H4 (cell line): Measurements from ENCODE around the gene RDH13. TPM values are rescaled to one million over a fixed set of nuclear protein-coding genes. Genes with fewer than 3 reads are reported as not detected.

ENCODE experiments used
- DNase-seq: peaks from one replicate; pipeline ENCODE4 v3.0.0-alpha.2; 2015; ENCODE audit warnings: low spot score
- total RNA-seq: library from RNA; depleted of rRNA; stranded (reverse); fragments of >200 nt; shearing (Covaris generic); gene quantifications from 2 replicates; pipeline ENCODE4 v1.2.3, GENCODE V29; 2014

The RDH13 gene
- total RNA-seq, 1 experiment from 2014 or later, result 18.1 TPM

DNA sequence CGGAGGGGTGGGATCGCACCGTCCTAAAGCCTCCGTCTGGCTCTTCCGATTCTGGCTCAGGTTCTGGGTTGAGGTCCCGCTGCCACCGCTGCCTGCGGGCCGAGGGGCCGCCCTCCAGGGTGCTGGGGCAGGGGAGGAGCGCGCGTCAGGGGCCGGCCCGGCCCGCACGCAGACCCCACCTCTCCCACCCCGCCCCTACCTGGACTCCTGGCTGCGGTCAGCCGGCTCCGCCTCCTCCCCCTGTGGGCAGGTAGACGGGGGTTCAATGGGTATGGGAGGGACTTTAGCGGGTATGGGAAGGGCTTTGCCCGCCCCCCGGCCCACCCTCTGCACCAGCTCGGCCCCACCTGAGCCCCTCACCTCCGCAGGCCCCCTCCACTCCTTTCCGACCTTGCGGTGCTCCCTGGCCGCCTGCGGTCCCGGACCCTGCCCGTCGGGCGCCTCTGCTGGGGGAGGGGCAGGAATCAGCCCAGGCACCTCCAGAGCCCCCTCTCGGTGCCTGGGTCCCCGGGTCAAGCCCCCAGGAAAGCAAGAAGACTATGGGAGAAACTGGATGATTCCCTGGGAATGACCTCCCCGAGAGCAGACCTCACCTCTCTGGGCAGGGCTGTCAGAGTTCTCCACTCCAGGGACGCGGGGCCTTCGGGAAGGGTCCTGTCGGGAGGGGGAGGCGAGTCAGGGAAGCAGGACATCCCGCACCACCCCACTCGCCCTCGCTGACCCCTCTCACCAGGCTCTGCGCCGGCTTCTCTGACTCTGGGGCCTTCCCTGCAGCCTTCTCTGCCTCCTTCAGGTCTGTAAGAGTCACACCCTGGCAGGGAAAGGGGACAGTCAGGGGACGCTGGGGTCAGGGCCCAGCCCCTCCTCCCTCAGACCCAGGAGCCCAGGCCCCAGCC is 29.7 kb upstream of the RDH13 start:
- DNase-seq, result no peak

- no peak for DNase-seq
Observed at GRCh38 chr19:55091955-55092354, 29.0 kb upstream of the RDH13 start.

GRCh38 chr19:55091126-55091910 is 28.4 kb upstream of the RDH13 start:
- no peak for DNase-seq

GRCh38 chr19:55090564-55090963 is 27.6 kb upstream of the RDH13 start:
- no peak for DNase-seq

DNA sequence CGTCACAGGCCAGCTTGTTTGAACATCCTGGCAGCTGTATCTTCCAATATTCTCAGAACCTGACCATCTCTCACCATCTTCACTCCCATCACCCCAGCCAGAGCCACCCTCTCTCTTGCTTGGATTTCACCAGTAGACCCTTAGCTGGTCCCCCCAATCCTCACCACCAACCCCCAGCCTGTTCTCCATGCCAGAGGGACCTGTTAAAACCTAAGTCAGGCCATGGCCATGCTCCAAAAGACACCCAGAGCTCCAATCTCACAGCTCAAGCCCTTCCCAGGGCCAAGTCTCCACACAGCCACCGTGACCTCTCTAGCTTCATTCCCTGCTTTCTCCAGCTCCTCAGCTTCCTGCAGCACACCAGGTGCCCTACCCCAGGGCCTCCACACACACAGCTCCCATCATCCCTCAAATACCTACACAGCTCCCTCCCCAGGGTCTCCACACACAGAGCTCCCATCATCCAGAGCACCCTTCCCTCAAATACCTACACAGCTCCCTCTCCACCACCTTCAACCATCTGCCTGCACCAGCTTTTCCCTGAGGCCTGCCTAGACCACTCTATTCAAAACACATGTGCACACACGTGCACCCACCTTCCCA is 26.5 kb upstream of the RDH13 start:
- DNase-seq, result no peak

- no peak for DNase-seq
Observed at GRCh38 chr19:55088543-55089341, 25.8 kb upstream of the RDH13 start.

DNA sequence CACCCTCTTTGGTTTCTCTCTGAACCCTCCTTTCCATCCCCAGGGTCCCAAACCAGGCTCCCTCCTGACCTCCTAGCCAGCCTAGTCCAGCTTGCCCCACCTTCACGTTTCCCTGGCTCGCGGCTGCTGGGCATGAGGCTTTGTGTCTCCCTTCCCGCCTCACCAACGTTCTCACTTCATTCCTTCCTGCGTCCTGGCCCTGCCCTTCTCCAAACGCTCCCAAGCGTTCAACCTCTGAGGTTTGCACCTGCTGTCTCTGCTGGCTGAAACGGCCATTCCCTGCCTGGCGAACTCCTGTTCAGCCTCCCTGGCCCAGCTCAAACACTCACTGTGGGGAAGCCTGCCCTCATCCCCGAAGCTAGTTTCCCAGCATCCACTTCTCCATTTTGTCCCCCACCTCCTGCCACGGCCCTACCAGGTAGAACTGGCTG is 25.1 kb upstream of the RDH13 start:
- DNase-seq, result no peak

DNA sequence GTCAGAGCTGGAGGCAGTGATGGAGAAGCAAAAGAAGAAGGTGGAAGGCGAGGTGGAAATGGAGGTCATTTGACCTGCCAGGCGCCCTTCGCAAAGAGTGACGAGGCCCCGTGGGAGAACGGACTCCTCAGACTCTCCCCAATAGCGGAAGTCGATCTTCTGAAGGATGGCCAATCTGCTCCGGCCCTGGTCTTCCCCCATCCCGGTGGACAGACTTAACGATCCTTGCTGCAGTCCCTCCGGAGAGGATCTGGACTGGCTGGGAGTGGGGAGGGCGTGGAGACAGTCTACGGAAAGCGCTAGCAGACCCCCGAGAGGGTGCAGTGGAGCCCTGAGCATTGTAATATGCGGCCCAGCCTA is 24.6 kb upstream of the RDH13 start:
- DNase-seq, result no peak

DNA sequence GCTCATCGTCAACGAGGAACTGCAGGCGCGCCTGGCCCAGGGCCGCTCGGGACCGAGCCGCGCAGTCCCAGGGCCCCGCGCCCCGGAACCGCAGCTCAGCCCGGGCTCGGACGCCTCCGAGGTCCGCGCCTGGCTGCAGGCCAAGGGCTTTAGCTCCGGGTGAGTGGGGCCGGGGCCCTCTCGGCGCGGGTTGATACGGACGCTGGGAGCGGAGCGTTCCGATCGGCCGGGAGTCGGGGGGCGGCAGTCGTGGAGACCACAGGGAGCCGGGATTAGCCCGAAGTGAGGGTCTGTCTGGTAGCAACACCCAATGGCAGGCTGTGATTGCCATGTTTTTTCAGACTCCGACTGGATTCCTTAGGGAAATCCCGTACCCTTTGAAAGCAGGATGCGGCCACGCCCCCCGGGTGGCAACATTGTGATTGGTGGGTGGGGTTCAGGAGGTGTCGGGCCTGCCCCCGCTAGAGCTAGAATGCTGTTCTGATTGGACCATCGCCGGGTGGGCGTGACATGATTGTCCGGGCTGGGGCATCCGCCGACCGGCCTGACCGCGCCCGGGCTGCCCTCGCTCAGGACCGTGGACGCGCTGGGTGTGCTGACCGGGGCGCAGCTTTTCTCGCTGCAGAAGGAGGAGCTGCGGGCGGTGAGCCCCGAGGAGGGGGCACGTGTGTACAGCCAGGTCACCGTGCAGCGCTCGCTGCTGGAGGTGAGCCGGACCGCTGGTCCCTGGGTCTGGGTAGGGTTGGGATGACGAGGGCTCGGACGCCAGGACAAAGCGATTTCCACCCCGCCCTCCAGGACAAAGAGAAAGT is 24.0 kb upstream of the RDH13 start:
- peak; percentile 63 for DNase-seq

GRCh38 chr19:55085923-55086715 is 23.2 kb upstream of the RDH13 start:
- no peak for DNase-seq

GRCh38 chr19:55084416-55084815 is 21.5 kb upstream of the RDH13 start:
- no peak for DNase-seq

DNA sequence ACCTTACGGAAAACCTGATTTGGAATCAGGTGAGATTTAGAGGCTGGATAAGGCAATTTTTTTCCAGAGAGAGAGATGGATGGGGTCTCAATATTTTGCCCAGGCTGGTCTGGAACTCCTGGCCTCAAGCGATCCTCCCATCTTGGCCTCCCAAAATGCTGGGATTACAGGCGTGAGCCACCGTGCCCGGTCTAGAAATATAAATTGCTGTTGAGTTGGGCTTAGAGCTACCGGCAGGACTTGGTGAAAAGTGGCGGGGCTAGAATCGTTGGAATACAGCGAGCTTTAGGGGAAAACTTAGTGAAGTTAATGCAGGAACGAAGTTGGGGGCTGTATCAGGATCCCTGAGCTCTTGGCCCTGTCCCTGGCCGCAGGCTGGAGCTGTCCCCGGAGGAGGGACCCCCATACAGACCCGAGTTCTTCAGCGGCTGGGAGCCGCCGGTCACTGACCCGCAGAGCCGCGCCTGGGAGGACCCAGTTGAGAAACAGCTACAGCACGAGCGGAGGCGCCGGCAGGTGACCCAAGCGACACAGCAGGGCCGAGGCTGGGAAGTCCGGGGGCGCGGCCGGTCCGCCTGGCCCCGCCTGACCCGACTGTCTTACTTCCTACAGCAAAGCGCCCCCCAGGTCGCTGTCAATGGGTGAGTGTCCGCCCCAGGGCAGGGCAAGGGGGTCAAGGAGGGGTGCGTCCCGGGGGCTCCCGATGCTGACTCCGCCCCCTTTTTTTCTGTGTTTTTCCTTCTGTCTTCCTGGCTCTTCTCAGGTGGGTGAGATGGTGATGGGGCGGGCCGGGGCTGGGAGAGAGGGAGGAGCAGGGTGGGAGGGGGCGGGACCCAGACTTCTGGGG is 20.3 kb upstream of the RDH13 start:
- no peak for DNase-seq

DNA sequence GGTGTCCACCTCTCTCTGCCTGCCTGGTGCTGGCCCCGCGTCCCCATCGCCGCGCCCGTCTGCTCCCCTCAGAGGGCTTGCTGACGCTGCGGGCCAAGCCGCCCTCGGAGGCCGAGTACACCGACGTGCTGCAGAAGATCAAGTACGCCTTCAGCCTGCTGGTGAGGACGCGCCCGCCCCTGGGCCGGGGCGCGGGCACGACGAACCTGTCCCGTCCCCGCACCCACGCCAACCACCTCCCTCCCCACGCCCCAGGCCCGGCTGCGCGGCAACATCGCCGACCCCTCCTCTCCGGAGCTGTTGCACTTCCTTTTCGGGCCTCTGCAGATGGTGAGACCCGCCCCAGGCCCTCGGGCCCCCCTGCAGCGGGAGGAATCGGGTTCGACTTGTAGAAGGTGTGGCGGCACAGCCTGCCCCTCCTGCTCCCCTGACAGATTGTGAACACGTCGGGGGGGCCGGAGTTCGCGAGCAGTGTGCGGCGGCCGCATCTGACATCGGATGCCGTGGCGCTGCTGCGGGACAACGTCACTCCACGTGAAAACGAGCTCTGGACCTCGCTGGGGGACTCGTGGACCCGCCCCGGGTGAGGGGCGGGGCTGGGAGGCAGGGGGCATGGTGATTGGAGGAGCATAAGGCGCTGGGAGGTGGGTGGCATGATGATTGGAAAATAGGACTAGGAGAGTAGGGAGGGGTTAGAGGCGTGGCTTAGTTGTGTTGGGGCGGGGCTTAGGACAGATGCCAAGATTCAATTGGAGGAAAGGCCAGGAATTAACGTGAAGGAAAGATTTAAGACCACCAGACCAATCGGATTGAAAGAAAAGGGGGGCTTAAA is 19.3 kb upstream of the RDH13 start:
- DNase-seq, result no peak

DNA sequence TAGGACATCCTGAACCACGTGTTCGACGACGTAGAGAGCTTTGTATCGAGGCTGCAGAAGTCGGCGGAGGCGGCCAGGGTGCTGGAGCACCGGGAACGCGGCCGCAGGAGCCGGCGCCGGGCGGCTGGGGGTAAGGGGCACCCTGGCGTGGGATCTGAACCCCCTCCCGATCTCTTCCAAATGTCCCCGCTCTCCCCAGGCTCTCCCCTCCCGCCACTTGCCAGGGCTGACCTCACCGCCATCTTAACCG is 18.7 kb upstream of the RDH13 start:
- DNase-seq, result no peak

GRCh38 chr19:55080968-55081769 is 18.2 kb upstream of the RDH13 start:
- DNase-seq, result no peak

DNA sequence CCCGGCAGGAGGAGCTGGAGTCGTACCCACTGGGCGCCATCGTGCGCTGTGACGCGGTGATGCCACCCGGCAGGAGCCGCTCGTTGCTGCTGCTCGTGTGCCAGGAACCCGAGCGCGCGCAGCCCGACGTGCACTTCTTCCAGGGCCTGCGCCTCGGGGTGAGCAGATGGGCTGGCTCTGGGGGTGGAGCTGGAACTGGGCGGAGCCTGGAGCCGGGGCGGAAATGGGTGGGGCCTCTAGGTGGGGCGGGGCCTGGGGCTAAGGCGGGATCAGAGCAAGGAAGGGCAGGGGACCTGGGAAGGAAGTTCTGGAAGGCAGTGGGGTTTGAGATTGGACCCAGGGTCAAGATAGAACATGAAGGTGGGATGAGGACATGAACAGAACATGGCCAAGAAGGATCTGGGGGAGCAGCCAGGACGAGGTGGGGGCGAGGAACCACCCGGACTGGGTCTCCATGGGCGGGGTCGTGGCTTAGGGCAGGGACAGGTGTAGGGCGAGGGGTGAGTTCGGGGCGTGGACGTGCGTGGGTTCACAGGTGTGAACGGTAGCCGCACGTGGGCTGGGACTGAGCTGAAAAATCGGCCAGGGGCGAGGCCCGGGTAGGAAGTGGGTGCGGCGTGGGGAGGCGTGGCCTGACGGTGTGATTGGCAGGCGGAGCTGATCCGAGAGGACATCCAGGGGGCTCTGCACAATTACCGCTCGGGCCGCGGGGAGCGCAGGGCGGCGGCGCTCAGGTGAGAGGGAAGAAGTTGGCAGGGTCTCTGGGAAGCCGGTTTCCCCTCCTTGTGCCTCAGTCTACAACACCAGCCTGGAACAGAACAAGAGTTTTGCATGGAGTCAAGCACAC is 17.4 kb upstream of the RDH13 start:
- peak; percentile 60 for DNase-seq
